BLaER1 (cell line): Measurements from ENCODE around the gene HOXD13.

Experiments used
- H3K27ac ChIP-seq: shearing (Covaris generic); formaldehyde crosslinking; 2 replicates; pipeline ENCODE4 v1.8.1; 2022
- H3K27me3 ChIP-seq: shearing (Covaris generic); formaldehyde crosslinking; 2 replicates; pipeline ENCODE4 v1.8.1; 2022
- H3K36me3 ChIP-seq: shearing (Covaris generic); formaldehyde crosslinking; 2 replicates; pipeline ENCODE4 v1.8.1; 2022
- H3K4me1 ChIP-seq: shearing (Covaris generic); formaldehyde crosslinking; 2 replicates; pipeline ENCODE4 v1.8.1; 2022
- H3K4me2 ChIP-seq: shearing (Covaris generic); formaldehyde crosslinking; 2 replicates; pipeline ENCODE4 v1.8.1; 2022
- H3K4me3 ChIP-seq: shearing (Covaris generic); formaldehyde crosslinking; 2 replicates; pipeline ENCODE4 v1.8.1; 2022
- H3K9ac ChIP-seq: shearing (Covaris generic); formaldehyde crosslinking; 2 replicates; pipeline ENCODE4 v1.8.1; 2022
- H3K9me3 ChIP-seq: shearing (Covaris generic); formaldehyde crosslinking; 2 replicates; pipeline ENCODE4 v1.8.1; 2022
- H4K20me1 ChIP-seq: shearing (Covaris generic); formaldehyde crosslinking; 2 replicates; pipeline ENCODE4 v1.8.1; 2022
- Cebpa-rat ChIP-seq: shearing (Covaris generic); IDR thresholded peaks from 2 replicates; pipeline ENCODE4 v1.8.1; 2022

The HOXD13 gene

DNA sequence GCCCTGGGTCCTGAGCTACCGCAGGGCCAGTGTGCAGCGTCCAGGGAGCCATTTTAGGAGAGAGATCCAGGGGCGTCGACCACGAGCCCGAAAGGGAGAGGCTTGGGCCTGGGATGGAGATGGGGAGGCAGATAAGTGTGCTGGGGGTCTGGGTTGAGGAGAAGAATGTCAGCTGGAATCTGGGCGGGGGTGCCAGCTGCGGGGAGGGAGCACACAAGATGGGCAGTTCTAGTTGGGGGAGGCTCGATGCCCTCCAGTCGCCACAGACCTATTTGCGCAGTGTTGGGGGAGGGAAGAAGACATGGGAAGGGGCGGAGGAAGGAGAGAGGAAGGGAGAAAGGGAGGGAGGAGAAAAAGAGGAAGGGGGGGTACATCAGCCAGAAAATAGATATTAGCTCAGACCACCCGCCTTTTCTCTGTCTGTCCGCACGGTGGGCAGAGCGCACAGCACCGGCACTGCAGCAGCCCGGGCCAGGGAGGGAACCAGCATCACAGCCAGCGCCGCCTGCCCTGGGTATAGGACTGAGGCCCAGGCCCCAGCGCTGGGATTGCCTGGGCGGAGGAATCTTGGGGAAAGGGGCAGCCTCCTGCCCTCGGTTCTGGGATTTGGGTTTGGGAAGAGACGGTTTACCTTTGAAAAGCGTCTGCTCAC lies 12.7 kb downstream of the HOXD13 start:
- Histone ChIP-seq H3K4me1 (no peaks in the 10 kb centered on the region), H3K9ac (no peak overlapping the region), H3K4me3 (no peak overlapping the region), H3K27me3 (peaks cover 95% of the 10 kb centered on the region), H3K4me2 (no peak overlapping the region), H3K36me3 (no peaks in the 10 kb centered on the region), H3K9me3 (peaks cover 85% of the 10 kb centered on the region), H3K27ac (no peak overlapping the region), H4K20me1 (peaks cover 42% of the 10 kb centered on the region; the same call in 1 of the 2 replicates)
- no peak for TF ChIP-seq Cebpa-rat

DNA sequence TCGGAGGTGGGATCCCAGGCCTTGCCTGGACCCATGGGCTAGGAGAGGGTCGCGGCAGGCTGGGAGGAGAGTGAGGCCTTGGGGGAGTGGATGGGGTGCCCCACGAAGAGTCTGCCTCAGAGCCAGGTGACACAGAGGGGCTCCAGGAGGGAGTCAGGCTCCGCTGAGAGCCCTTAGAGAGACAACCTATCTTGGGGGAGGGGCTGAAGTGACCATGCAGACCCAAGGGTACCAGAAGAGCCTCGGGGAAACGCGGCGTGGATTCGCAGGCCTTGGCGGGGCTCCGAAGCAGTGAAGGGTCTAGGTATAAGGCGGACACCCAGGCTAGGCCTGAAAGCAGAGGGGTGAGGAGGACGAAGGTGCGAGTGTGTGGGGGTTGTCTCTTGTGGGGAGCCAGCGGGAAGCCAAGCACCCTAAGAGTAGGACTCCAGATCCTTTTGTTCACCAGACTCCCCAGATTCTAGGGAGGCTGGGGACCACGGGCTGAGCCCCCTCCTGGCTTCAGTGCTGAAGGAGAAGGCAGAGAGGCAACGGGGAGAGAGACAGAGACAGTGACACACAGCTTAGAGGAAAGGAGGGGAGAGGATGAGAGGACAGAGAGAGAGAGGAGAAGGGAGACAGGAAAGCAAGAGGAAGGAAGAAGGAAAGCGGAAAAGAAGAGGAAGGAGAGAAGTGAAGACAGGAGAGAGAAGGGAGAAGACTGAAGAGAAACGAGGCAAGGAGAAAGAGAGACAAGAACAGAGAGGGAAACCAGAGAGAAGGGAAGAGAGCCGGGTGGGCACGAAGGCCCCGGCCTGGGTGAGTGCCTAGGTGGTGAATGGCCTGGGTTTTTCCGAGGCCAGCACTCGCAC lies 13.4 kb downstream of the HOXD13 start:
- no peak overlapping the region for H3K4me3 ChIP-seq

DNA sequence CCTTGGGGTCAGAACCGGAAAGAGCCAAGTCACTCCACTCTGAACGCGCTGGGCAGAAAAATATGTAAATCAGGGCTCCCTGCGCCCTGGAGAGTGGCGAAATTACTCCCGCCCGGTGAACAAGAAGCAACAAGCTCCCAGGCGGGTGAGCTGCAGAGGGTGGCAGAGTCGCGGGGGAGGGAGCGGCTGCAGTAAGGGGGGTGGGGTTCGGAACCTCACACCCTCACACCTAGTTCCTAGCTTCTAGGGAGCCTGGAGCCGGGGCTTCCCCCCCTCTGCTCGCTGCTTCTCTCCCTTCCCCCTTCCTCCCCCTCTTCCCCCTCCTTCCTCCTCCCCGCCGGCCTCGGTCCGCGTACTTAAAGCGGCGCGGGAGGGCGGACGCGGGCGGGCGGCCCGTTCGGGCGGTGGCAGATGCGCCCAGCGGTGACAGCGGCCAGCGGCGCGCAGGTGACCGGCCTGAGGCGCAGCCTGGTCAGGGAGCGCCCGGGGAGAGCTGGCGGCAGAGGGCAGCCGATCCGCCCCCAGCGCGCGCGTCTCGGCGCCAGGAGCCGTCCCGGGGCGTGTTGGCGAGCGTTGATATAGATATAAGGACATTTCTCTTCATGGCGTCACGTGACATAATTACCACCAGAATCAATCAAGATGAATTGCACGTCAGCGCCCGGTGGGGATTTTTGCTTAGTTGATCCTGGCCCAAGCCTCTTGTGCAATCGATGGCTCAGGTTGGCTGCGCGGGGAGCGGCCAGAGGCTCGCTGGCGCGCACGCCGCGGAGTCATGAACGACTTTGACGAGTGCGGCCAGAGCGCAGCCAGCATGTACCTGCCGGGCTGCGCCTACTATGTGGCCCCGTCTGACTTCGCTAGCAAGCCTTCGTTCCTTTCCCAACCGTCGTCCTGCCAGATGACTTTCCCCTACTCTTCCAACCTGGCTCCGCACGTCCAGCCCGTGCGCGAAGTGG lies 14.3 kb downstream of the HOXD13 start, which contains the start of gene HOXD11:
Gene HOXD11 (plus strand): TSS at position 700 of the 959 bp plus-strand sequence. CDS start 76 bp downstream, at position 776.
- H3K9me3 ChIP-seq, result peaks cover 71% of the 10 kb centered on the region

More for the DNA sequence above, 13.4 kb downstream of the HOXD13 start:
- Histone ChIP-seq H4K20me1 (peaks cover 42% of the 10 kb centered on the region; the same call in 1 of the 2 replicates), H3K9me3 (peaks cover 77% of the 10 kb centered on the region), H3K9ac (no peak overlapping the region), H3K36me3 (no peaks in the 10 kb centered on the region), H3K4me2 (no peak overlapping the region), H3K27me3 (peaks cover 95% of the 10 kb centered on the region), H3K27ac (no peak overlapping the region), H3K4me1 (no peaks in the 10 kb centered on the region)
- TF ChIP-seq Cebpa-rat, result no peak

DNA sequence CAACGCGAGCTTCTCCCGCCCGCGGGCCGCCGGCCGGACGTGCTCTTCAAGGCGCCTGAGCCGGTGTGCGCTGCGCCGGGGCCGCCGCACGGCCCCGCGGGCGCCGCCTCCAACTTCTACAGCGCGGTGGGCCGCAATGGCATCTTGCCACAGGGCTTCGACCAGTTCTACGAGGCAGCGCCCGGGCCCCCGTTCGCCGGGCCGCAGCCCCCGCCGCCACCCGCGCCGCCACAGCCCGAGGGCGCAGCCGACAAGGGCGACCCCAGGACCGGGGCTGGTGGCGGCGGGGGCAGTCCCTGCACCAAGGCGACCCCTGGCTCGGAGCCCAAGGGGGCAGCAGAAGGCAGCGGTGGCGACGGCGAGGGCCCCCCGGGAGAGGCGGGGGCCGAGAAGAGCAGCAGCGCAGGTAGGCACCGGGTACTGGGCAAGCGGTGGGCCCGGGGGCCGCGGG lies 15.2 kb downstream of the HOXD13 start:
- Histone ChIP-seq H3K4me1 (no peaks in the 10 kb centered on the region), H3K4me3 (no peak overlapping the region), H3K4me2 (no peak overlapping the region), H3K27me3 (peaks cover 95% of the 10 kb centered on the region), H3K27ac (no peak overlapping the region), H3K9ac (no peak overlapping the region), H4K20me1 (peaks cover 46% of the 10 kb centered on the region), H3K9me3 (peaks cover 73% of the 10 kb centered on the region), H3K36me3 (no peaks in the 10 kb centered on the region)
- TF ChIP-seq Cebpa-rat, result no peak

More for the DNA sequence above, 14.3 kb downstream of the HOXD13 start, which contains the start of gene HOXD11:
- H3K4me2 ChIP-seq, result no peak within 1 kb of the TSS
- no peaks in the 10 kb centered on the region for H3K36me3 ChIP-seq
- peaks cover 42% of the 10 kb centered on the region for H4K20me1 ChIP-seq
- no peak for TF ChIP-seq Cebpa-rat
- H3K27ac ChIP-seq, result no peak within 1 kb of the TSS
- peaks cover 95% of the 10 kb centered on the region for H3K27me3 ChIP-seq
- no peaks in the 10 kb centered on the region for H3K4me1 ChIP-seq
- H3K9ac ChIP-seq, result no peak within 1 kb of the TSS
- H3K4me3 ChIP-seq, result no peak within 1 kb of the TSS

DNA sequence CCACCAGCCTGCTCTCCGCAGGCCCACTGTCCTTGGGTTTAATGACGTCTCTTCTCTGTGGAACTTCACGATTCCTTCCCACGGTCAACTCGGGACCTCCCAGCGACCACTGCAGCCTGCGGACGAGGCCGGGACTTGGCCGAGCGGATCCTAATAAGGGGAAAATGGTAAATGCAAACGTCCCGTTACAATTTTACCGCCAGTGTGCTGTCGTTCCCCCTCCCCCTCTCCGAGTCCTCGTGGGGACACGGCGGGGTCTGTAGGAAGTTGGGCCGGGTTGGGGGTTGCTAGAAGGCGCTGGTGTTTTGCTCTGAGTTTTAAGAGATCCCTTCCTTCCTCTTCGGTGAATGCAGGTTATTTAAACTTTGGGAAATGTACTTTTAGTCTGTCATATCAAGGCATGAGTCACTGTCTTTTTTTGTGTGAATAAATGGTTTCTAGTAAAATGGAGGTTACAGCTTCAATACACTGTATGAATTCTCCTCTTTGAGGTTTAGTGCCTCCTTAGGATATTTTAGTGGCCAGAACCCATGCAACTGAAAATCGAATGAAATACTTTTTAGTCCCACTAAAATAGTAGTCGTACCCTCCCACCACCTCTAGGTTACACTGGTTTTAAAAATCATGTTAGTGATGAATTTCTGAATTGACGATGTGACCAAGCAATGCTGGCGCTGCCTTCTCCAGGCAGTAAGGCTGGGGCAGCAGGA lies 16.8 kb downstream of the HOXD13 start:
- no peak overlapping the region for H3K9ac ChIP-seq
- TF ChIP-seq Cebpa-rat, result no peak
- no peak overlapping the region for H3K27ac ChIP-seq
- H3K4me2 ChIP-seq, result no peak overlapping the region
- no peak overlapping the region for H3K4me3 ChIP-seq
- no peaks in the 10 kb centered on the region for H3K36me3 ChIP-seq
- no peaks in the 10 kb centered on the region for H3K4me1 ChIP-seq
- H4K20me1 ChIP-seq, result peaks cover 50% of the 10 kb centered on the region
- peaks cover 95% of the 10 kb centered on the region for H3K27me3 ChIP-seq
- peaks cover 70% of the 10 kb centered on the region for H3K9me3 ChIP-seq

DNA sequence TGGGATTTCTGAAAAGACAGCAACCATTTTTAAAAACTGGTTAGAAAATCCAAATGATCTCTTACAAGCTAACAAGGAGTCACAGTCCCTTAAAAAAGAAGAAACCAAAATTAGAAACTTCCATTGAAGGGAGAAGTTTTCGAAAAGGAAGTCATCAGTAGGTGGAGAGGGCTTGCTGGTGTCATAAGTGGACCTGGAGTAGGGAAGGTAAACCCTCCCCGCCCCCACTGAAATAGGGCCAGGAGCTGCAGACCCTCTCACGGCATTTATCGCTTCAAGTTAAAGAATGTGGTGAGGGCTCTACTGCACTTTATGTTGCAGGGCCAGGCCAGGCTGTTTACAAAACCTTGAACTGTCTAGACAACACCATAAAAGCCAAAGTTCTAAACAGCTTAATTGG lies 17.4 kb downstream of the HOXD13 start:
- H3K9me3 ChIP-seq, result peaks cover 70% of the 10 kb centered on the region
- peaks cover 95% of the 10 kb centered on the region for H3K27me3 ChIP-seq
- H3K4me1 ChIP-seq, result no peaks in the 10 kb centered on the region
- H4K20me1 ChIP-seq, result peaks cover 56% of the 10 kb centered on the region
- H3K36me3 ChIP-seq, result no peaks in the 10 kb centered on the region
- H3K27ac ChIP-seq, result no peak overlapping the region
- TF ChIP-seq Cebpa-rat, result no peak
- no peak overlapping the region for H3K9ac ChIP-seq
- H3K4me3 ChIP-seq, result no peak overlapping the region
- H3K4me2 ChIP-seq, result no peak overlapping the region

DNA sequence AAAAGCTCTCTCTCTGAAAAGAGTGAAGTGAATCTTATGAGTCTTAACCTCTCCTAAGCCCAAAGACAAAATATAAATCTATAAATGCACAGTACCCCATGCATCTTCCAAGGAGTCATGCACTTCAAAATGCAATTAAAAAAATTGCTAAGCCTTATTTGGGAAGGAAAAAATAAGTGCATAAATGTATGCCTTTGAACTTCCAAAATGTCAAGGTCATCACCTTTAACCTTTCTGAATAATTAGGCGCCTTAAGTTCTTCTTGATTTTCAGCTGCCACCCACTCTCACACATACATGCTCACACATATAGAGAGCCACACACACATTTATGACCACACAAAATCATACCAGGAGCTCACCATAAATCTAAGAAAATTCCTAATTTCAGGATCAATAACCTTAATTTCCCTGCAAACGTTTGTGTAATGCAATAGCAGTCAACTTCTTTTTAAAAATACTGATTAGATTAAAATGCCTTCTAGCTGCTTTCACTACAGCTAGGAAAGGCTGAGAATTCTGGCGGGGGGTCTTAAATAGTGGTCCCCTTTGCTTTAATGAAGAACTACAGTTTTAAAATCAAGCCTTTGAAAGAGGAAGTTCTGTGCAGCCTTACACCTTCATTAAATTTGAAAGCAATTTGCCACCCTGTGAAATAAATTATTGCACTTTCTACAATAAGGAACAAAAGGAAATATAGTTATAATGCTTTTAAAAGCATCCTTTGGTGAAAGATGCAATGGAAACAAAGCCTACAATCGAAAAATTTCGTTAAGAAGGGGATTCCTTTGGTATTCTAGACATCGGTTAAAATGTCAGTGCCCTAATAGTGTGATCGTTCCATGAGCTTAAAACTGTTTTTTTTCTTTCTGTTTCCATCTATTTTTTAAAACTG lies 18.1 kb downstream of the HOXD13 start:
- peaks cover 95% of the 10 kb centered on the region for H3K27me3 ChIP-seq
- H4K20me1 ChIP-seq, result peaks cover 60% of the 10 kb centered on the region
- H3K9ac ChIP-seq, result no peak overlapping the region
- H3K9me3 ChIP-seq, result peaks cover 67% of the 10 kb centered on the region
- H3K4me1 ChIP-seq, result no peaks in the 10 kb centered on the region
- H3K4me3 ChIP-seq, result no peak overlapping the region
- no peak for TF ChIP-seq Cebpa-rat
- no peaks in the 10 kb centered on the region for H3K36me3 ChIP-seq
- no peak overlapping the region for H3K4me2 ChIP-seq
- H3K27ac ChIP-seq, result no peak overlapping the region

DNA sequence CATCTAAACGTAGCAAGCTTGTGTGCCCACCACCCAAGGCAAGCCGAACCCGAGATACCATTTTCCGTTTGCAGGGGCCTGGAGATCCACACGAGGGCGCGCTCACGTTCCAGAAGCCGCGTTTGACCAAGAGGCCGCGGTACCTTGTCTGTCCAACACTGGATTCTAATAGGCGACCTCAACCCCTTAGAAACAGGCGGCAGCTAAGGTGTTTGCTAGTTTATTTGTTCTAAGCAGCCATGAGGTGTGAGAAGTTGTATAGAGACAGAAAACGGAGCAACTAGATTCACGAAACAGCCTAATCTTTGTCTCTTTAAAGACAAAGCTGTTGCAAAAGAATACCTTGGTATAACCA lies 18.8 kb downstream of the HOXD13 start:
- H3K4me1 ChIP-seq, result no peaks in the 10 kb centered on the region
- no peak overlapping the region for H3K27ac ChIP-seq
- H3K9me3 ChIP-seq, result peaks cover 67% of the 10 kb centered on the region
- no peaks in the 10 kb centered on the region for H3K36me3 ChIP-seq
- peaks cover 66% of the 10 kb centered on the region for H4K20me1 ChIP-seq
- no peak for TF ChIP-seq Cebpa-rat
- H3K27me3 ChIP-seq, result peaks cover 95% of the 10 kb centered on the region
- H3K4me3 ChIP-seq, result no peak overlapping the region
- no peak overlapping the region for H3K9ac ChIP-seq
- H3K4me2 ChIP-seq, result no peak overlapping the region
